K562 (cell line): Measurements from ENCODE around the gene TMEM53. TPM values are rescaled to one million over a fixed set of nuclear protein-coding genes. Genes with fewer than 3 reads are reported as not detected.

Experiments
- DPF2 ChIP-seq: fragments of 450-650 bp; IDR thresholded peaks from 2 replicates; pipeline ENCODE4 v1.6.1; 2016
- FOXJ2 ChIP-seq: fragments of 200-800 bp; sonication (Bioruptor generic); IDR thresholded peaks from 2 replicates; pipeline ENCODE4 v1.6.1; 2016; ENCODE audit warnings: missing genetic modification characterization, missing compliant biosample characterization
- GATA2 ChIP-seq: sonication (generic); formaldehyde crosslinking; IDR thresholded peaks from 2 replicates; pipeline ENCODE4 v1.4.0; 2020; ENCODE audit warnings: mild to moderate bottlenecking, missing genetic modification reagents
- PCBP1 ChIP-seq: fragments of 200-400 bp; formaldehyde crosslinking; IDR thresholded peaks from 2 replicates; pipeline ENCODE4 v1.6.1; 2018; ENCODE audit warnings: mild to moderate bottlenecking, low read depth, low read length; ENCODE audit not compliant: poor library complexity, severe bottlenecking
- POLR2B ChIP-seq: fragments of 450-650 bp; IDR thresholded peaks from 2 replicates; pipeline ENCODE4 v1.6.1; 2018; ENCODE audit warnings: low read depth; ENCODE audit not compliant: partially characterized antibody
- STAT5A ChIP-seq: IDR thresholded peaks from 2 replicates; pipeline ENCODE4 v1.6.1; 2012; ENCODE audit warnings: low read length, inconsistent platforms, borderline replicate concordance
- ZBTB7A ChIP-seq: IDR thresholded peaks from 2 replicates; pipeline ENCODE4 v1.6.1; 2011; ENCODE audit warnings: low read depth, mild to moderate bottlenecking, low read length, moderate library complexity, borderline replicate concordance; ENCODE audit not compliant: control insufficient read depth
- ZNF134 ChIP-seq: fragments of 250-450 bp; sonication (Bioruptor Pico); conservative IDR thresholded peaks from 2 replicates; pipeline ENCODE4 v1.4.0; 2020
- ZNF584 ChIP-seq: fragments of 200-800 bp; sonication (Bioruptor generic); IDR thresholded peaks from 2 replicates; pipeline ENCODE4 v1.6.1; 2016; ENCODE audit warnings: low read depth, mild to moderate bottlenecking, missing genetic modification characterization, missing compliant biosample characterization
- ZNF609 ChIP-seq: sonication (generic); formaldehyde crosslinking; IDR thresholded peaks from 2 replicates; pipeline ENCODE4 v1.8.1; 2023; ENCODE audit warnings: missing genetic modification reagents, mild to moderate bottlenecking, borderline replicate concordance
- polyA plus RNA-seq, 8 experiments: library from polyadenylated mRNA; depleted of rRNA in 4 of 8; stranded (reverse) in 5 of 8; unstranded in 3 of 8; fragments of >200 nt; fragmentation: Nextera tagmentation in 2 of 8; fragmentation: Illumina TruSeq in 1 of 8; extraction: Ambion mirVana in 2 of 8; extraction: Trizol in 1 of 8; gene quantifications; 2 replicates each; pipeline versions ENCODE4 v1.2.1 to v1.2.3, GENCODE V29; 2011 to 2014; ENCODE audit warnings: inconsistent platforms in 1 of 8, missing spikeins in 1 of 8
- total RNA-seq, 7 experiments: library from RNA; depleted of rRNA in 6 of 7; stranded (reverse); fragments of >200 nt in 6 of 7; fragmentation: Illumina TruSeq in 2 of 7; extraction: Trizol in 2 of 7; gene quantifications; 2 replicates each; pipeline versions ENCODE4 v1.2.1 to v1.2.3, GENCODE V29; 2011 to 2021; ENCODE audit warnings: low replicate concordance in 1 of 7
- TF ChIP-seq, protein P1 (sequence below): sonication (generic); formaldehyde crosslinking; IDR thresholded peaks from 2 replicates; pipeline ENCODE4 v1.8.0; 2022; ENCODE audit warnings: mild to moderate bottlenecking, missing genetic modification reagents
- TF ChIP-seq, protein P2 (sequence below): sonication (generic); formaldehyde crosslinking; IDR thresholded peaks from 2 replicates; pipeline ENCODE4 v1.8.0; 2023; ENCODE audit warnings: mild to moderate bottlenecking, missing genetic modification reagents
- TF ChIP-seq, protein P3 (sequence below), 2 experiments: fragments of 450-650 bp in 1 of 2; sonication (generic) in 1 of 2; formaldehyde crosslinking in 1 of 2; IDR thresholded peaks in 1 of 2; conservative IDR thresholded peaks in 1 of 2; 2 replicates each; pipeline versions ENCODE4 v1.6.1 to v1.8.1; 2016 to 2023; ENCODE audit warnings: mild to moderate bottlenecking in 2 of 2, moderate library complexity in 2 of 2, inconsistent platforms in 1 of 2, missing genetic modification reagents in 1 of 2
- TF ChIP-seq, protein P4 (sequence below): fragments of 250-450 bp; sonication (Bioruptor Pico); IDR thresholded peaks from 2 replicates; pipeline ENCODE4 v1.5.0; 2022; ENCODE audit warnings: mild to moderate bottlenecking

TMEM53 gene
- total and polyA plus RNA-seq, 9 of the 15 experiments (the other 6 are each of a cell fraction or from before 2014, with no cell fraction given), result 0.23 to 3.7 (median 2.0) TPM

DNA sequence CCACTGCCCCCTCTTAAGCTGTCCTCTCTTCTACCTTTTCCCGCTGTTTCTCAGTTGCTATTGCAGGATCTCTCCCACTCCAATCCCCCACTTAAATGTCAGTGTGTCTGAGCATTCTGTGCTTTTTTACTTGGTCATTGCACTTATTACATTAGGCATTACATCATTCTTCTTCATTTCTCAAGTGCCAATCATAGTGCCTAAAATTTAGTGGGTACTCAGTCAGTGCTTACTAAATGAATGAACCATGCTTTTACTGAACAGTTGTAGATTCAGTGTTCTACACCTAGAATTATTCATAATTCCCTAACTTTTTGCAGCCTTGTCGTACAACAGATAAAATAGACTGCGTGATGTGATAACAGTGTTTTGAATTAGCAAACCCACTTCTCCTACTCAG lies 19.6 kb upstream of the TMEM53 start (continued):
- TF ChIP-seq ZNF609 (CRISPR knock-in tag), result no peak
- TF ChIP-seq, protein P1, sequence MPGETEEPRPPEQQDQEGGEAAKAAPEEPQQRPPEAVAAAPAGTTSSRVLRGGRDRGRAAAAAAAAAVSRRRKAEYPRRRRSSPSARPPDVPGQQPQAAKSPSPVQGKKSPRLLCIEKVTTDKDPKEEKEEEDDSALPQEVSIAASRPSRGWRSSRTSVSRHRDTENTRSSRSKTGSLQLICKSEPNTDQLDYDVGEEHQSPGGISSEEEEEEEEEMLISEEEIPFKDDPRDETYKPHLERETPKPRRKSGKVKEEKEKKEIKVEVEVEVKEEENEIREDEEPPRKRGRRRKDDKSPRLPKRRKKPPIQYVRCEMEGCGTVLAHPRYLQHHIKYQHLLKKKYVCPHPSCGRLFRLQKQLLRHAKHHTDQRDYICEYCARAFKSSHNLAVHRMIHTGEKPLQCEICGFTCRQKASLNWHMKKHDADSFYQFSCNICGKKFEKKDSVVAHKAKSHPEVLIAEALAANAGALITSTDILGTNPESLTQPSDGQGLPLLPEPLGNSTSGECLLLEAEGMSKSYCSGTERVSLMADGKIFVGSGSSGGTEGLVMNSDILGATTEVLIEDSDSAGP, result no peak
- no peak for TF ChIP-seq ZBTB7A
- TF ChIP-seq ZNF134 (CRISPR knock-in tag), result no peak
- TF ChIP-seq ZNF584 (CRISPR knock-in tag), result peak; percentile 75; the same call in 1 of the 2 replicates
- TF ChIP-seq, protein P2, sequence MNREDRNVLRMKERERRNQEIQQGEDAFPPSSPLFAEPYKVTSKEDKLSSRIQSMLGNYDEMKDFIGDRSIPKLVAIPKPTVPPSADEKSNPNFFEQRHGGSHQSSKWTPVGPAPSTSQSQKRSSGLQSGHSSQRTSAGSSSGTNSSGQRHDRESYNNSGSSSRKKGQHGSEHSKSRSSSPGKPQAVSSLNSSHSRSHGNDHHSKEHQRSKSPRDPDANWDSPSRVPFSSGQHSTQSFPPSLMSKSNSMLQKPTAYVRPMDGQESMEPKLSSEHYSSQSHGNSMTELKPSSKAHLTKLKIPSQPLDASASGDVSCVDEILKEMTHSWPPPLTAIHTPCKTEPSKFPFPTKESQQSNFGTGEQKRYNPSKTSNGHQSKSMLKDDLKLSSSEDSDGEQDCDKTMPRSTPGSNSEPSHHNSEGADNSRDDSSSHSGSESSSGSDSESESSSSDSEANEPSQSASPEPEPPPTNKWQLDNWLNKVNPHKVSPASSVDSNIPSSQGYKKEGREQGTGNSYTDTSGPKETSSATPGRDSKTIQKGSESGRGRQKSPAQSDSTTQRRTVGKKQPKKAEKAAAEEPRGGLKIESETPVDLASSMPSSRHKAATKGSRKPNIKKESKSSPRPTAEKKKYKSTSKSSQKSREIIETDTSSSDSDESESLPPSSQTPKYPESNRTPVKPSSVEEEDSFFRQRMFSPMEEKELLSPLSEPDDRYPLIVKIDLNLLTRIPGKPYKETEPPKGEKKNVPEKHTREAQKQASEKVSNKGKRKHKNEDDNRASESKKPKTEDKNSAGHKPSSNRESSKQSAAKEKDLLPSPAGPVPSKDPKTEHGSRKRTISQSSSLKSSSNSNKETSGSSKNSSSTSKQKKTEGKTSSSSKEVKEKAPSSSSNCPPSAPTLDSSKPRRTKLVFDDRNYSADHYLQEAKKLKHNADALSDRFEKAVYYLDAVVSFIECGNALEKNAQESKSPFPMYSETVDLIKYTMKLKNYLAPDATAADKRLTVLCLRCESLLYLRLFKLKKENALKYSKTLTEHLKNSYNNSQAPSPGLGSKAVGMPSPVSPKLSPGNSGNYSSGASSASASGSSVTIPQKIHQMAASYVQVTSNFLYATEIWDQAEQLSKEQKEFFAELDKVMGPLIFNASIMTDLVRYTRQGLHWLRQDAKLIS (CRISPR knock-in tag), result no peak
- no peak for TF ChIP-seq PCBP1
- no peak for TF ChIP-seq GATA2 (CRISPR knock-in tag)
- TF ChIP-seq STAT5A, result no peak
- TF ChIP-seq, protein P3, sequence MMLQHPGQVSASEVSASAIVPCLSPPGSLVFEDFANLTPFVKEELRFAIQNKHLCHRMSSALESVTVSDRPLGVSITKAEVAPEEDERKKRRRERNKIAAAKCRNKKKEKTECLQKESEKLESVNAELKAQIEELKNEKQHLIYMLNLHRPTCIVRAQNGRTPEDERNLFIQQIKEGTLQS (IDR thresholded peaks at IDR 0.05), result peak; percentile 74
- TF ChIP-seq, protein P3 (CRISPR knock-in tag; conservative IDR thresholded peaks at IDR 0.05), result no peak
- TF ChIP-seq FOXJ2 (tag), result no peak
- no peak for TF ChIP-seq POLR2B
- TF ChIP-seq DPF2, result no peak
- TF ChIP-seq, protein P4, sequence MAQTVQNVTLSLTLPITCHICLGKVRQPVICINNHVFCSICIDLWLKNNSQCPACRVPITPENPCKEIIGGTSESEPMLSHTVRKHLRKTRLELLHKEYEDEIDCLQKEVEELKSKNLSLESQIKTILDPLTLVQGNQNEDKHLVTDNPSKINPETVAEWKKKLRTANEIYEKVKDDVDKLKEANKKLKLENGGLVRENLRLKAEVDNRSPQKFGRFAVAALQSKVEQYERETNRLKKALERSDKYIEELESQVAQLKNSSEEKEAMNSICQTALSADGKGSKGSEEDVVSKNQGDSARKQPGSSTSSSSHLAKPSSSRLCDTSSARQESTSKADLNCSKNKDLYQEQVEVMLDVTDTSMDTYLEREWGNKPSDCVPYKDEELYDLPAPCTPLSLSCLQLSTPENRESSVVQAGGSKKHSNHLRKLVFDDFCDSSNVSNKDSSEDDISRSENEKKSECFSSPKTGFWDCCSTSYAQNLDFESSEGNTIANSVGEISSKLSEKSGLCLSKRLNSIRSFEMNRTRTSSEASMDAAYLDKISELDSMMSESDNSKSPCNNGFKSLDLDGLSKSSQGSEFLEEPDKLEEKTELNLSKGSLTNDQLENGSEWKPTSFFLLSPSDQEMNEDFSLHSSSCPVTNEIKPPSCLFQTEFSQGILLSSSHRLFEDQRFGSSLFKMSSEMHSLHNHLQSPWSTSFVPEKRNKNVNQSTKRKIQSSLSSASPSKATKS (CRISPR knock-in tag), result no peak
